Daoy (cell line): ENCODE measurements around the gene LAMA5. TPM values are rescaled to one million over a fixed set of nuclear protein-coding genes. Genes with fewer than 3 reads are reported as not detected.

Source experiments
- DNase-seq: peaks from one replicate; pipeline ENCODE4 v3.0.0-alpha.2; 2015; ENCODE audit warnings: low read depth
- total RNA-seq: library from RNA; depleted of rRNA; stranded (reverse); fragments of >200 nt; shearing (Covaris generic); gene quantifications from 2 replicates; pipeline ENCODE4 v1.2.3, GENCODE V29; 2014

The LAMA5 gene
- total RNA-seq, 1 experiment from 2014 or later: 3.1 TPM

DNA sequence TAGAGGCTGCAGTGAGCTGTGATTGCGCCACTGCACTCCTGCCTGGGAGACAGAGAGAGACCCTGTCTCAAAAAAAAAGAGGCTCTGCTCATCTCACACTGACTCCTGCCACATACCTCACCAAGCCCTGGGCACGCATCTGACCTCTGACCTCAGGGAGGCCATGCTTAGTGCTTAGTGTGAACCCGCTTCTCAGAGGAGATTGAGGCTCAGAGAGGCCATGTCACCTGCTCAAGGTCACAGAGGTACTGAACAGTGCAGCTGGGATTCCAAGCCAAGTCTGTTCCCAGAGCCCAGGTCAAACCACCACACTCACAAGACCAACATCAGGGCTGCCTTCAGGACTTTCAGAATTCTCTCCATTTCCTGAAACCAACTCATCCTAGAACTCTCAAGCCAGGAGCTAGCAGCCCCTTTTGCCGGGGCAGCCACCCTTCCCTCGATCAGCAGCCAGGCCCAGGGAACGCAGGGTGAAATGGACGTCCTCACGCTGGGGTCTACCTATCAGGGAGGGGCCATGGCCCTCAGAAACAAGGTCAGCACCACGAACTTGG is 37.1 kb upstream of the LAMA5 start:
- DNase-seq: no peak

DNA sequence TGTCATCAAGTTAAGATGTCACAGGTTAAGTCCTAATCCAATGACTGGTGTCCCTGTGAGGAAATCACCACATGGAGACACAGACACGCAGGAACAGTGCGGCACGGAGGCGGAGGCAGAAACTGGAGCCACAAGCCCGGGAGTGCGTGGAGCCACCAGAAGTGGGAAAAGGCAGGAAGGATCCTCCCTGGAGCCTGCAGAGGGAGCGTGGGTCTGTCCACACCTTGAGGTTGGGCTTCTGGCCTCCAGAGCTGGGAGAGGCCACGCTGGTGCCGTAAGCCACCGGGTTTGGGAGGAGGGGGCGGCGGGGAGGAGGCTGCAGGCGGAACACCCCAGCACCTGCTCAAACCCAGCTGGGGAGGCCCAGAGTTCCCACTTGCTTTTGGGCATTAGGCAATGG is 36.2 kb upstream of the LAMA5 start:
- DNase-seq: no peak

- DNase-seq: no peak
Measured at GRCh38 chr20:62402456-62403150, 35.5 kb upstream of the LAMA5 start.

DNA sequence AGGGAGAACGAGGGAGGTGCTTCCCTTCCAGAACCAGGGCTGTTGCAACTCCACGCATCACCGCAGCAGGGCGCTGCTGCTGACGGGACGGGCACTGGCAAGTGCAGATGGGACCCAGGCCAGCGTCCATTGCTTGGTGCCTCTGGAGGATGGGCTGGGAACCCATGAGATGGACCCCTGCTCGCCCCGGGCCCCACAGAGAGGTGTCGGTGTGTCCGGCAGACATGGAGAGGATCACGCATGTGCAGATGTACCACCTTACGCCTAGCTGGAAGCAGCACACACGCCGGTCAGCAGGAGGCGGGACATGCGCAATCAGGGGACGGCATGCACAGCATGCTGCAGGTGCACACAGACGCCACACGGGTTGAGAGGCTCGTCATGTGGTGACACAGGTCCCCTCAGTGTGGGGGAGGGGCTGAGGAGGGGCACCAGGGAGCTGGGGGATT is 34.2 kb upstream of the LAMA5 start:
- no peak for DNase-seq

GRCh38 chr20:62400541-62400940 is 33.4 kb upstream of the LAMA5 start:
- no peak for DNase-seq

- no peak for DNase-seq
Measured at GRCh38 chr20:62400021-62400420, 32.9 kb upstream of the LAMA5 start.

- no peak for DNase-seq
Measured at GRCh38 chr20:62398120-62398821, 31.2 kb upstream of the LAMA5 start.

- no peak for DNase-seq
Measured at GRCh38 chr20:62396367-62397239, 29.5 kb upstream of the LAMA5 start.

DNA sequence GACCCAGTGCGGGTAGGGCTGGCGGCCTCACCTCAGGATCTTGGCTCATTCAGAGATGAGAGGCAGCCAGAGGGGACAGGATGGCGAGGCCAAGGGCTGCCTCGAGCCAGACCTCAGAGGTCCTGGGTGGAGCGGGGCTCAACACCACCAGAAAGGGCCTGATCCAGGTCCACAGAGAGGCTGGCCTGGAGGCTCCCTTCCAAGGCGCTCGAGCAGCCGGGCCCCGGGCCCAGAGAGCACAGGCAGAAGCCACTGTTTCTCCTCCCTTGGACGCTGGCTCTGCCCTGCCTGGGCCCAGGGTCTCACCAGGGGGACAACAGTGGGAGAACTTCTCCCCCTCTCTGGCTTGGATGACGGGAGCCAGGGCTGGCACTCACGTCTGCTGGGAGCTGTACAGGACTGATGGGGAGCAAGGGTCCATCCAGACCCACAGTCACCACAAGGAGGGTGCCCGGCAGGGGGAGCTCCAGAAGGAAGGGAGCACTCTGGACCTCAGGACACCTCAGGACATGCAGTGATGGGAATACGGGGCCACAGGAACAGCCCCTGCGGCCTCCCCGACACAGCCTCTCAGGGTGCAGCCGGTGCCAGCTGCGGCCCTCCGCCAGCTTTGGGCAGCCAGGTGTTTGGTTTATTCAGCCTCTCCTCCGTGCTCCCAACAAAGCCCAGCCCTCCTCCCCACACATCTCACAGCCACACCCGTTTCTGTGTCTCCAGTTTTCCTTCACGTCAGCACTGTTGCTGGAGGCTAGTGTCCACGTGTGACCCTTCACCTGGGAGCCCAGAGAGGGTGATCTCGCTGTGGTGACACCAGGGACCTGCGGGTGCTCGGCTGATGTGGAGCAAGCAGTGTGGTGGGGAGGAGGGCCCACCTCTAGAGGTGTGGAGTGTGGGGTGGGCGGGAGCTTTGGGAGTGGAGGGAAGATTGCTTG is 28.5 kb upstream of the LAMA5 start:
- peak; percentile 46 for DNase-seq

- DNase-seq: no peak
Measured at GRCh38 chr20:62394248-62395245, 27.4 kb upstream of the LAMA5 start.

- no peak for DNase-seq
Measured at GRCh38 chr20:62393830-62394229, 26.7 kb upstream of the LAMA5 start.

- DNase-seq: no peak
Measured at GRCh38 chr20:62393335-62393665, 26.2 kb upstream of the LAMA5 start.

GRCh38 chr20:62392621-62393334 is 25.7 kb upstream of the LAMA5 start:
- DNase-seq: no peak

DNA sequence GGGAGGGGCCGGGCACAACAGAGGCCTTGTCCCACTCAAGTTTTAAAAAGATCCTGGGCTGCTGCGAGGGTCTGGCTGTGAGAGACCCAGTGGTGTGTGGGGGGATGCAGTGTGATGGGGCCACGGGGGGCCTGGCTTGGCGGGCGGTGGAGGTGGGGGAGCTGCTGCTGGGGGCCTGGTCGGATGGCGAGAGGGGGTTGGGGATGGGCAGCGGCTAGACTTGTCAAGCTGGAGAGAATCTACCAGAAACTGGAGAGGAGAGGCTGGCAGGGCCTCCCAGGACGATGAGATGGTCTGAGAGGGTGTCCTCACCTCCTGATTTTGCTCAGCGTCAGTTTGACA is 24.9 kb upstream of the LAMA5 start:
- no peak for DNase-seq

GRCh38 chr20:62391165-62392076 is 24.3 kb upstream of the LAMA5 start:
- DNase-seq: no peak

DNA sequence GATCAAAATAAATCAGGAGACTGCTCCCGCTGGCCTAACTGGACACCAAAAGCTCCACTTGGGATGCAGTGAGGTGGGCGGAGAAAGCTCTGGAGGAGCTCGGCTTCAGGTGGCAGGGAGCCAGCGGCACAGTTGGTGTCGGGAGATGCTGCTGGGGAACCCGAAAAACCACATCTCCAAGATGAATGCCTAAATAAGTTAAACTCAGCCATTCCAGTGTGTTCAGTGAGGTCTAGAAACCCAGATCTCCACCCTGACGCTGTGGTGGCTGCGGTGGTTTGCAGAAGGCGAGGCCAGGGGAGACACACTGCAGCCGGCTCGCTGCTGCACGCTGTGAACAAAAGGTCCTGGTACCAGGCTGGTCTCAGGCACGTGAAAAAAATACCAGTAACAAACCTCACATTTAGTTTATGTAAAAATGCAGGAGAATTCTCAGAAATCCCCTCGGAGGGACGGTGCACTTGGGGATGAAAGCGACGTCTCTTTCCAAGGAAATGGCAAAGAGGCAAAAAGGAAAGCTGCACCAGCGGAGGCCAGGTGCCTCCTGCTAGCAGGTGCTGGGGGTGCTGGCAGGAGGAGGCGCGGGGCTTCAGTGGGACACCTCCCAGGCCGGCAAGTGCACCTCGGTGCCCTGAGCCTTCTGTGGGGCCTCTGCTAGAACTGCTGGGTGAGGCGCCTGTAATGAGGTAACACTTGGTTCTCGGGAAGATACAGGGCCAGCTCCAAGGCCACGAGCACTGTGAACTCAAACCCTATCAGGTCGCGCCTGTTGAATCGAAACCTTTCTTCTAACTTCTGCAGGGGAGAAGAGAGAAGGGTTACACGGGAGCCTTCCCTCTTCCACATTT is 23.4 kb upstream of the LAMA5 start:
- no peak for DNase-seq

- no peak for DNase-seq
Measured at GRCh38 chr20:62389601-62390087, 22.5 kb upstream of the LAMA5 start.
